HL-60 (cell line): ENCODE data around the gene KLHL22.

ENCODE experiments used
- DNase-seq, 2 experiments: peaks; one replicate each; pipeline ENCODE4 v3.0.0-alpha.2; 2010 to 2020; ENCODE audit warnings: low read depth in 1 of 2, low spot score in 1 of 2
- H3K27ac ChIP-seq: fragments of 250-450 bp; sonication (Bioruptor Pico); replicated peaks from 2 replicates; pipeline ENCODE4 v1.5.1; 2020; ENCODE audit warnings: mild to moderate bottlenecking, moderate library complexity
- H3K27me3 ChIP-seq: fragments of 250-450 bp; sonication (Bioruptor Pico); 2 replicates; pipeline ENCODE4 v1.5.1; 2021; ENCODE audit warnings: mild to moderate bottlenecking, moderate library complexity; ENCODE audit not compliant: insufficient read depth, poor library complexity, severe bottlenecking
- H3K4me3 ChIP-seq: replicated peaks from 2 replicates; pipeline ENCODE4 v1.5.1; 2011; ENCODE audit warnings: mild to moderate bottlenecking, control low read depth, low read length; ENCODE audit not compliant: insufficient read depth
- GABPA ChIP-seq: IDR thresholded peaks from 2 replicates; pipeline ENCODE4 v1.6.1; 2012; ENCODE audit warnings: low read depth
- POLR2AphosphoS5 ChIP-seq: IDR thresholded peaks from 2 replicates; pipeline ENCODE4 v1.6.1; 2012; ENCODE audit warnings: low read depth
- SPI1 ChIP-seq: IDR thresholded peaks from 2 replicates; pipeline ENCODE4 v1.6.1; 2012; ENCODE audit warnings: low read depth, mild to moderate bottlenecking, borderline replicate concordance
- TF ChIP-seq, protein P1 (sequence below): IDR thresholded peaks from 2 replicates; pipeline ENCODE4 v1.6.1; 2012; ENCODE audit warnings: low read depth; ENCODE audit not compliant: insufficient replicate concordance
- TF ChIP-seq, protein P2 (sequence below): IDR thresholded peaks from one replicate; pipeline ENCODE4 v1.5.1; 2011; ENCODE audit warnings: low read length, control low read depth, inconsistent platforms; ENCODE audit not compliant: insufficient read depth

KLHL22 gene

DNA sequence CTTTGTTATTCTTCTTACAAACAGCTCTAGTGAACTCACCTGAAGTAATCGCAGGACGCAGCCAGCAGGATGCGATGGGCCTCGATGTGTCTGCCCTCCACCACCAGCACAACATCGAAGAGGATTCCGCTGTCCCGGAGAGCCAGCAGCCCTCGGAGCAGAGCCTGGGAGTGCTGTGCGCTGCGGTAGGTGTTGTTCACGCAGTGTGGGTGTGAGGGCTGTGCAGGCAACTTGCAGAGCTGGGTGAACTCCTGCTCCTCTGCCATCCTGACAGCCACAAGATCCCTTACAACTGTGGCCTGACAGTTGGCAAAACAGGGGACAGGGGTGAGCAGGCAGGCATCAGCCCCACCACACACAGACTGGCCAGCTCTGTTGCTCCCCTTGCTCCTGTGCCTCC, 6.6 kb downstream of the KLHL22 start:
- no peak overlapping the region for H3K4me3 ChIP-seq
- no peak for DNase-seq
- TF ChIP-seq POLR2AphosphoS5: no peak
- no peaks in the 10 kb centered on the region for H3K27me3 ChIP-seq
- no peak overlapping the region for H3K27ac ChIP-seq

DNA sequence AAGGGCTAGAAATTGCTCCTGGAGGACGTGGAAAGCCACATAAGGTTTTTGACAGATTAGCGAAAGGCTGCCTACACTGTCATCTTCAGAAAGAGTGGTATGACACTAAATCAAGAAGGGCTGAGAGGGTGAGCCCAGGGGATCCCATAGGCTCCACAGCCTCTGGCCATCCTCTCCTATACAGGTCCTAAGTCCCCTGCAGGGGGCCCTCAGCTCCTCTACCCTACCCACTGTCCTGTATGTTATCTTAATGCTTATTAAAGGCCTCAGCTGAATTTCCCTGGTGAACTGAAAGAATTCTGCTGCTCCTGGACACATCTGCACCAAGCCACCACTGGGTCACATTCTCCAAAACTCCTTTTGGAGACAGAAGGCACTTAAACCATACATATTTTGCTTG, 7.9 kb downstream of the KLHL22 start:
- no peak for DNase-seq
- Histone ChIP-seq H3K27me3 (no peaks in the 10 kb centered on the region), H3K4me3 (no peak overlapping the region), H3K27ac (no peak overlapping the region)
- TF ChIP-seq GABPA (no peak), SPI1 (no peak), POLR2AphosphoS5 (no peak)
- TF ChIP-seq, protein P1, sequence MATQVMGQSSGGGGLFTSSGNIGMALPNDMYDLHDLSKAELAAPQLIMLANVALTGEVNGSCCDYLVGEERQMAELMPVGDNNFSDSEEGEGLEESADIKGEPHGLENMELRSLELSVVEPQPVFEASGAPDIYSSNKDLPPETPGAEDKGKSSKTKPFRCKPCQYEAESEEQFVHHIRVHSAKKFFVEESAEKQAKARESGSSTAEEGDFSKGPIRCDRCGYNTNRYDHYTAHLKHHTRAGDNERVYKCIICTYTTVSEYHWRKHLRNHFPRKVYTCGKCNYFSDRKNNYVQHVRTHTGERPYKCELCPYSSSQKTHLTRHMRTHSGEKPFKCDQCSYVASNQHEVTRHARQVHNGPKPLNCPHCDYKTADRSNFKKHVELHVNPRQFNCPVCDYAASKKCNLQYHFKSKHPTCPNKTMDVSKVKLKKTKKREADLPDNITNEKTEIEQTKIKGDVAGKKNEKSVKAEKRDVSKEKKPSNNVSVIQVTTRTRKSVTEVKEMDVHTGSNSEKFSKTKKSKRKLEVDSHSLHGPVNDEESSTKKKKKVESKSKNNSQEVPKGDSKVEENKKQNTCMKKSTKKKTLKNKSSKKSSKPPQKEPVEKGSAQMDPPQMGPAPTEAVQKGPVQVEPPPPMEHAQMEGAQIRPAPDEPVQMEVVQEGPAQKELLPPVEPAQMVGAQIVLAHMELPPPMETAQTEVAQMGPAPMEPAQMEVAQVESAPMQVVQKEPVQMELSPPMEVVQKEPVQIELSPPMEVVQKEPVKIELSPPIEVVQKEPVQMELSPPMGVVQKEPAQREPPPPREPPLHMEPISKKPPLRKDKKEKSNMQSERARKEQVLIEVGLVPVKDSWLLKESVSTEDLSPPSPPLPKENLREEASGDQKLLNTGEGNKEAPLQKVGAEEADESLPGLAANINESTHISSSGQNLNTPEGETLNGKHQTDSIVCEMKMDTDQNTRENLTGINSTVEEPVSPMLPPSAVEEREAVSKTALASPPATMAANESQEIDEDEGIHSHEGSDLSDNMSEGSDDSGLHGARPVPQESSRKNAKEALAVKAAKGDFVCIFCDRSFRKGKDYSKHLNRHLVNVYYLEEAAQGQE: no peak
- TF ChIP-seq, protein P2, sequence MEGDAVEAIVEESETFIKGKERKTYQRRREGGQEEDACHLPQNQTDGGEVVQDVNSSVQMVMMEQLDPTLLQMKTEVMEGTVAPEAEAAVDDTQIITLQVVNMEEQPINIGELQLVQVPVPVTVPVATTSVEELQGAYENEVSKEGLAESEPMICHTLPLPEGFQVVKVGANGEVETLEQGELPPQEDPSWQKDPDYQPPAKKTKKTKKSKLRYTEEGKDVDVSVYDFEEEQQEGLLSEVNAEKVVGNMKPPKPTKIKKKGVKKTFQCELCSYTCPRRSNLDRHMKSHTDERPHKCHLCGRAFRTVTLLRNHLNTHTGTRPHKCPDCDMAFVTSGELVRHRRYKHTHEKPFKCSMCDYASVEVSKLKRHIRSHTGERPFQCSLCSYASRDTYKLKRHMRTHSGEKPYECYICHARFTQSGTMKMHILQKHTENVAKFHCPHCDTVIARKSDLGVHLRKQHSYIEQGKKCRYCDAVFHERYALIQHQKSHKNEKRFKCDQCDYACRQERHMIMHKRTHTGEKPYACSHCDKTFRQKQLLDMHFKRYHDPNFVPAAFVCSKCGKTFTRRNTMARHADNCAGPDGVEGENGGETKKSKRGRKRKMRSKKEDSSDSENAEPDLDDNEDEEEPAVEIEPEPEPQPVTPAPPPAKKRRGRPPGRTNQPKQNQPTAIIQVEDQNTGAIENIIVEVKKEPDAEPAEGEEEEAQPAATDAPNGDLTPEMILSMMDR: no peak

GRCh38 chr22:20486229-20486628, 9.4 kb downstream of the KLHL22 start:
- DNase-seq: no peak
- Histone ChIP-seq H3K4me3 (no peak overlapping the region), H3K27ac (no peak overlapping the region), H3K27me3 (no peaks in the 10 kb centered on the region)
- no peak for TF ChIP-seq GABPA
- TF ChIP-seq SPI1: no peak
- TF ChIP-seq, protein P1: no peak
- TF ChIP-seq POLR2AphosphoS5: no peak
- TF ChIP-seq, protein P2: no peak

GRCh38 chr22:20484948-20485683, 10.5 kb downstream of the KLHL22 start:
- H3K4me3 ChIP-seq: no peak overlapping the region
- H3K27me3 ChIP-seq: no peaks in the 10 kb centered on the region
- H3K27ac ChIP-seq: no peak overlapping the region
- DNase-seq: no peak
- no peak for TF ChIP-seq POLR2AphosphoS5
- TF ChIP-seq SPI1: no peak
- TF ChIP-seq, protein P2: no peak
- TF ChIP-seq GABPA: no peak
